ENCODE results near the gene CGB2. TPM values are rescaled to one million over a fixed set of nuclear protein-coding genes. Genes with fewer than 3 reads are reported as not detected.

CGB2 gene
- total and polyA plus RNA-seq, 2 of the 13 experiments (the other 11 are each of a cell fraction or from before 2014, with no cell fraction given): not detected

DNA sequence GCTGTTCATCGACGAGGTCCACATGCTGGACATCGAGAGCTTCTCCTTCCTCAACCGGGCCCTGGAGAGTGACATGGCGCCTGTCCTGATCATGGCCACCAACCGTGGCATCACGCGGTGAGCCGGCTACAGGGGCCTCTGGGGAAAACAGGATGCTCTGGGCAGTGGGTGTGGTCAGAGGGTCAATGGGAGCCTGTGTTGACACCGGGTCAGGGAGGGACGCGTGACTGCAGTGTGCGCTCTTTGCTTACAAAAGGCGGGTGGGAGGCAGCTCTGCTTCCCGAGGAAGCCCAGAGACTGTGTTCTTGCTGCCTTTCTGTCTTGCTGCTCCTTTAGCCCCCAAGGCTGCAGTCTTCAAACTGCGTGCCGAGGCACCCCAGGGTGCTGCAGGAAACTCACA, 20.5 kb upstream of the CGB2 start:
- ChIA-PET CTCF (ENCODE audit: low intra/inter-chr PET ratio, low total read pairs) (no interaction called here), POLR2A (no interaction called here)
- 88% methylated on average over 14 of the region's 17 CpGs for WGBS (ENCODE audit: low lambda C conversion rate)
- no peak overlapping the region for H2AFZ ChIP-seq (ENCODE audit: low read length)
- FAIRE-seq: no peak
- H4K20me1 ChIP-seq (ENCODE audit: insufficient read depth, low read length): no peaks in the 10 kb centered on the region
- H3K36me3 ChIP-seq (replicated peaks in 1 of 2; ENCODE audit: control insufficient read depth in 1 of 2, insufficient read depth in 2 of 2, low read length in 2 of 2): peaks cover 18 to 64% of the 10 kb centered on the region in 2 experiments; a peak in 4 of 5 replicates
- intact Hi-C loops (cut with micrococcal nuclease; ENCODE audit: unreplicated experiment): no loop called here
- H3K79me2 ChIP-seq (ENCODE audit: insufficient read depth, low read length): no peaks in the 10 kb centered on the region
- H3K9me3 ChIP-seq (ENCODE audit: low read length): no peaks in the 10 kb centered on the region
- H3K4me3 ChIP-seq (replicated peaks in 1 of 3; ENCODE audit: insufficient read depth in 1 of 3, low read depth in 2 of 3, low read length in 3 of 3): no peak overlapping the region
- H3K27ac ChIP-seq (ENCODE audit: extremely low read length, insufficient read depth, low read length): no peak overlapping the region
- H3K27me3 ChIP-seq (ENCODE audit: control insufficient read depth in 1 of 2, insufficient read depth in 2 of 2, low read length in 2 of 2): no peaks in the 10 kb centered on the region
- H3K9ac ChIP-seq (ENCODE audit: insufficient read depth, low read depth, low read length): no peak overlapping the region
- H3K4me1 ChIP-seq (ENCODE audit: insufficient read depth, low read length): no peaks in the 10 kb centered on the region
- H3K4me2 ChIP-seq (ENCODE audit: low read depth, low read length): no peak overlapping the region
- in situ Hi-C loops (cut with HindIII; ENCODE audit: extremely low pct_ligation_motif_present, low pct_unique_long_range_greater_than_20kb): no loop called here
- BruUV-seq (replicated peaks): no TSS peak
- no peak for ATAC-seq
- DNase-seq (ENCODE audit: low spot score): no peak
- TF ChIP-seq KDM5B (CRISPR knock-in tag; IDR thresholded peaks at IDR 0.05; ENCODE audit: borderline replicate concordance): no peak
- TF ChIP-seq, protein P1, sequence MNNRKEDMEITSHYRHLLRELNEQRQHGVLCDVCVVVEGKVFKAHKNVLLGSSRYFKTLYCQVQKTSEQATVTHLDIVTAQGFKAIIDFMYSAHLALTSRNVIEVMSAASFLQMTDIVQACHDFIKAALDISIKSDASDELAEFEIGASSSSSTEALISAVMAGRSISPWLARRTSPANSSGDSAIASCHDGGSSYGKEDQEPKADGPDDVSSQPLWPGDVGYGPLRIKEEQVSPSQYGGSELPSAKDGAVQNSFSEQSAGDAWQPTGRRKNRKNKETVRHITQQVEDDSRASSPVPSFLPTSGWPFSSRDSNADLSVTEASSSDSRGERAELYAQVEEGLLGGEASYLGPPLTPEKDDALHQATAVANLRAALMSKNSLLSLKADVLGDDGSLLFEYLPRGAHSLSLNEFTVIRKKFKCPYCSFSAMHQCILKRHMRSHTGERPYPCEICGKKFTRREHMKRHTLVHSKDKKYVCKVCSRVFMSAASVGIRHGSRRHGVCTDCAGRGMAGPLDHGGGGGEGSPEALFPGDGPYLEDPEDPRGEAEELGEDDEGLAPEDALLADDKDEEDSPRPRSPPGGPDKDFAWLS (CRISPR knock-in tag; IDR thresholded peaks at IDR 0.05; ENCODE audit: borderline replicate concordance): no peak
- no peak for TF ChIP-seq NCOA5 (CRISPR knock-in tag; IDR thresholded peaks at IDR 0.05)
- TF ChIP-seq, protein P2, sequence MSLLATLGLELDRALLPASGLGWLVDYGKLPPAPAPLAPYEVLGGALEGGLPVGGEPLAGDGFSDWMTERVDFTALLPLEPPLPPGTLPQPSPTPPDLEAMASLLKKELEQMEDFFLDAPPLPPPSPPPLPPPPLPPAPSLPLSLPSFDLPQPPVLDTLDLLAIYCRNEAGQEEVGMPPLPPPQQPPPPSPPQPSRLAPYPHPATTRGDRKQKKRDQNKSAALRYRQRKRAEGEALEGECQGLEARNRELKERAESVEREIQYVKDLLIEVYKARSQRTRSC (CRISPR knock-in tag; IDR thresholded peaks at IDR 0.05; ENCODE audit: low read depth): no peak
- TF ChIP-seq ATRX (CRISPR knock-in tag; IDR thresholded peaks at IDR 0.05; ENCODE audit: borderline replicate concordance): no peak
- TF ChIP-seq, protein P3, sequence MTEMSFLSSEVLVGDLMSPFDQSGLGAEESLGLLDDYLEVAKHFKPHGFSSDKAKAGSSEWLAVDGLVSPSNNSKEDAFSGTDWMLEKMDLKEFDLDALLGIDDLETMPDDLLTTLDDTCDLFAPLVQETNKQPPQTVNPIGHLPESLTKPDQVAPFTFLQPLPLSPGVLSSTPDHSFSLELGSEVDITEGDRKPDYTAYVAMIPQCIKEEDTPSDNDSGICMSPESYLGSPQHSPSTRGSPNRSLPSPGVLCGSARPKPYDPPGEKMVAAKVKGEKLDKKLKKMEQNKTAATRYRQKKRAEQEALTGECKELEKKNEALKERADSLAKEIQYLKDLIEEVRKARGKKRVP (CRISPR knock-in tag; IDR thresholded peaks at IDR 0.05): no peak
- TF ChIP-seq MAFK (conservative IDR thresholded peaks at IDR 0.05 in 1 of 2, IDR thresholded peaks at IDR 0.05 in 1 of 2; ENCODE audit: low read length in 2 of 2): no peak
- TF ChIP-seq, protein P4, sequence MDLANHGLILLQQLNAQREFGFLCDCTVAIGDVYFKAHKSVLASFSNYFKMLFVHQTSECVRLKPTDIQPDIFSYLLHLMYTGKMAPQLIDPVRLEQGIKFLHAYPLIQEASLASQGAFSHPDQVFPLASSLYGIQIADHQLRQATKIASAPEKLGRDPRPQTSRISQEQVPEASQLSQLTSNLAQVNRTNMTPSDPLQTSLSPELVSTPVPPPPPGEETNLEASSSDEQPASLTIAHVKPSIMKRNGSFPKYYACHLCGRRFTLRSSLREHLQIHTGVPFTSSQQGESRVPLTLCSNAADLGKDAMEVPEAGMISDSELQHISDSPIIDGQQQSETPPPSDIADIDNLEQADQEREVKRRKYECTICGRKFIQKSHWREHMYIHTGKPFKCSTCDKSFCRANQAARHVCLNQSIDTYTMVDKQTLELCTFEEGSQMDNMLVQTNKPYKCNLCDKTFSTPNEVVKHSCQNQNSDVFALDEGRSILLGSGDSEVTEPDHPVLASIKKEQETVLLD (CRISPR knock-in tag; IDR thresholded peaks at IDR 0.05; ENCODE audit: low read depth): no peak
- no peak for TF ChIP-seq ZNF891 (CRISPR knock-in tag; IDR thresholded peaks at IDR 0.05)
- TF ChIP-seq SKI (IDR thresholded peaks at IDR 0.05; ENCODE audit: partially characterized antibody): no peak
- TF ChIP-seq MEIS2 (CRISPR knock-in tag; IDR thresholded peaks at IDR 0.05): no peak
- TF ChIP-seq NFE2 (CRISPR knock-in tag; IDR thresholded peaks at IDR 0.05): no peak
- TF ChIP-seq, protein P5, sequence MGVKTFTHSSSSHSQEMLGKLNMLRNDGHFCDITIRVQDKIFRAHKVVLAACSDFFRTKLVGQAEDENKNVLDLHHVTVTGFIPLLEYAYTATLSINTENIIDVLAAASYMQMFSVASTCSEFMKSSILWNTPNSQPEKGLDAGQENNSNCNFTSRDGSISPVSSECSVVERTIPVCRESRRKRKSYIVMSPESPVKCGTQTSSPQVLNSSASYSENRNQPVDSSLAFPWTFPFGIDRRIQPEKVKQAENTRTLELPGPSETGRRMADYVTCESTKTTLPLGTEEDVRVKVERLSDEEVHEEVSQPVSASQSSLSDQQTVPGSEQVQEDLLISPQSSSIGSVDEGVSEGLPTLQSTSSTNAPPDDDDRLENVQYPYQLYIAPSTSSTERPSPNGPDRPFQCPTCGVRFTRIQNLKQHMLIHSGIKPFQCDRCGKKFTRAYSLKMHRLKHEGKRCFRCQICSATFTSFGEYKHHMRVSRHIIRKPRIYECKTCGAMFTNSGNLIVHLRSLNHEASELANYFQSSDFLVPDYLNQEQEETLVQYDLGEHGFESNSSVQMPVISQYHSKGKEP (CRISPR knock-in tag; IDR thresholded peaks at IDR 0.05): no peak
- no peak for TF ChIP-seq ZNF788 (CRISPR knock-in tag; IDR thresholded peaks at IDR 0.05; ENCODE audit: borderline replicate concordance)
- TF ChIP-seq TBX3 (IDR thresholded peaks at IDR 0.05; ENCODE audit: borderline replicate concordance): no peak
- TF ChIP-seq, protein P6, sequence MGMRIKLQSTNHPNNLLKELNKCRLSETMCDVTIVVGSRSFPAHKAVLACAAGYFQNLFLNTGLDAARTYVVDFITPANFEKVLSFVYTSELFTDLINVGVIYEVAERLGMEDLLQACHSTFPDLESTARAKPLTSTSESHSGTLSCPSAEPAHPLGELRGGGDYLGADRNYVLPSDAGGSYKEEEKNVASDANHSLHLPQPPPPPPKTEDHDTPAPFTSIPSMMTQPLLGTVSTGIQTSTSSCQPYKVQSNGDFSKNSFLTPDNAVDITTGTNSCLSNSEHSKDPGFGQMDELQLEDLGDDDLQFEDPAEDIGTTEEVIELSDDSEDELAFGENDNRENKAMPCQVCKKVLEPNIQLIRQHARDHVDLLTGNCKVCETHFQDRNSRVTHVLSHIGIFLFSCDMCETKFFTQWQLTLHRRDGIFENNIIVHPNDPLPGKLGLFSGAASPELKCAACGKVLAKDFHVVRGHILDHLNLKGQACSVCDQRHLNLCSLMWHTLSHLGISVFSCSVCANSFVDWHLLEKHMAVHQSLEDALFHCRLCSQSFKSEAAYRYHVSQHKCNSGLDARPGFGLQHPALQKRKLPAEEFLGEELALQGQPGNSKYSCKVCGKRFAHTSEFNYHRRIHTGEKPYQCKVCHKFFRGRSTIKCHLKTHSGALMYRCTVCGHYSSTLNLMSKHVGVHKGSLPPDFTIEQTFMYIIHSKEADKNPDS (CRISPR knock-in tag; IDR thresholded peaks at IDR 0.05): no peak
- TF ChIP-seq NR2F2 (IDR thresholded peaks at IDR 0.05; ENCODE audit: borderline replicate concordance, low read depth): no peak
